ENCODE results near the gene CBLIF. TPM values are rescaled to one million over a fixed set of nuclear protein-coding genes. Genes with fewer than 3 reads are reported as not detected.

CBLIF gene
- total RNA-seq, 1 donor from 2014 or later, result not detected

DNA sequence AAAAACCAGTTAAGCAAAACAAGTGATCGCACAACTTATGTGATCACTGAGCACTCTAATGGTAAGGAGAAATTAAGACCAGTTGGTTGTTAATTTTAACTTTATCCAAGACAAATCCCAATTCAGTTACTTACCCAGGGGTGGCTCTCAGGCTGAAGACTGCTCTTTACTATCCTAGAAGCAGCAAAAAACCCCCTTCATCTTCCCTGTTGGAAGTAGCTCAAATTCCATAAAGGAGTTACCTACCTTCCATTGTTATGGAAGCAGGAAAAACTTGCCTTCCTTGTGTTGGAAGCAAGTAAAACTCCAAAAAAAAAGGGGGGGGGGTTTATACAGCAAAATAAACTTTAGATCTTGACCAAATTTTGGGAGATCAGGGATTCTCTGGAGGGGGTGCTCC, 29.5 kb downstream of the CBLIF start:
- no peak overlapping the region for H3K27ac ChIP-seq
- H3K36me3 ChIP-seq, result no peaks in the 10 kb centered on the region
- no peaks in the 10 kb centered on the region for H3K27me3 ChIP-seq
- DNase-seq (ENCODE audit: extremely low spot score in 2 of 2), result no peak
- H3K4me3 ChIP-seq, result no peak overlapping the region
- intact Hi-C loops (cut with DNase I), result no loop called here
- H3K9me3 ChIP-seq, result no peaks in the 10 kb centered on the region
- no peak for TF ChIP-seq POLR2AphosphoS5 (IDR thresholded peaks at IDR 0.05; ENCODE audit: insufficient read depth in 1 of 2, low read depth in 1 of 2)
- no peak for TF ChIP-seq POLR2A (IDR thresholded peaks at IDR 0.05)
- TF ChIP-seq, protein P1, sequence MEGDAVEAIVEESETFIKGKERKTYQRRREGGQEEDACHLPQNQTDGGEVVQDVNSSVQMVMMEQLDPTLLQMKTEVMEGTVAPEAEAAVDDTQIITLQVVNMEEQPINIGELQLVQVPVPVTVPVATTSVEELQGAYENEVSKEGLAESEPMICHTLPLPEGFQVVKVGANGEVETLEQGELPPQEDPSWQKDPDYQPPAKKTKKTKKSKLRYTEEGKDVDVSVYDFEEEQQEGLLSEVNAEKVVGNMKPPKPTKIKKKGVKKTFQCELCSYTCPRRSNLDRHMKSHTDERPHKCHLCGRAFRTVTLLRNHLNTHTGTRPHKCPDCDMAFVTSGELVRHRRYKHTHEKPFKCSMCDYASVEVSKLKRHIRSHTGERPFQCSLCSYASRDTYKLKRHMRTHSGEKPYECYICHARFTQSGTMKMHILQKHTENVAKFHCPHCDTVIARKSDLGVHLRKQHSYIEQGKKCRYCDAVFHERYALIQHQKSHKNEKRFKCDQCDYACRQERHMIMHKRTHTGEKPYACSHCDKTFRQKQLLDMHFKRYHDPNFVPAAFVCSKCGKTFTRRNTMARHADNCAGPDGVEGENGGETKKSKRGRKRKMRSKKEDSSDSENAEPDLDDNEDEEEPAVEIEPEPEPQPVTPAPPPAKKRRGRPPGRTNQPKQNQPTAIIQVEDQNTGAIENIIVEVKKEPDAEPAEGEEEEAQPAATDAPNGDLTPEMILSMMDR (IDR thresholded peaks at IDR 0.05), result no peak
- H3K4me1 ChIP-seq, result peaks cover 4% of the 10 kb centered on the region

DNA sequence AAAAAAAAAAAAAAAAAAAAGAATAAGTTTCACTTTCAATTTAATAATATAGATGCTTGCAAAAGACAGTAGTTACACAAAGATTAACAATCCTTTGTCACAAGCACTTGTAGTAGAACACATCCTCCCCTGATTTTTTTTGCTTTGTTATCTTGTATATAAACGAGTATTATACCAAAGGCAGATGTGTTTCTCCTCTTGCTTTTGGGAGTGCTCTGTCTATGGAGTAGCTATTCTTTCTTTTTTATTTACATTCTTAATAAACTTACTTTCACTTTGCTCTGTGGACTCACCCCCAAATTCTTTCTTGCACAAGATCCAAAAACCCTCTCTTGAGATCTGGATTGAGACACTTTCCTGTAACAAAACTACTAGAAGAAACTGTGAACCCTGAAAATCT, 31.3 kb downstream of the CBLIF start:
- no peak for TF ChIP-seq POLR2AphosphoS5 (IDR thresholded peaks at IDR 0.05; ENCODE audit: insufficient read depth in 1 of 2, low read depth in 1 of 2)
- TF ChIP-seq, protein P1 (IDR thresholded peaks at IDR 0.05), result no peak
- no peak for TF ChIP-seq POLR2A (IDR thresholded peaks at IDR 0.05)

DNA sequence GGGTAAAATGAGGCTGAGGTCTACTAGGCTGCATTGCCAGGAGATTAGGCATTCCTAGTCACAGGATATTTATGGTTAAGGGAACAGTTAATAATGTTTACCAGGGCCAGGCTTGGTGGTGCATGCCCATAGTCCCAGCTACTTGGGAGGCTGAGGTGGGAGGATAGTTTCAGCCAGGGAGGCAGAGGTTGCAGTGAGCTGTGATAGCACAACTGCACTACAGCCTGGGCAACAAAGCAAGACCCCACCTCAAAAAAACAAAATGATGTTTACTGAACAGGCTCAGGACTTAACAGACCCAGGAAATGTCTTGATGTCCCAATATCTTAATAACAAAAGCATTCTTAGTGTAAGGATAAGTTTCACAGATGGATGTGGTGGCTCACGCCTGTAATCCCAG, 31.9 kb downstream of the CBLIF start:
- no peak overlapping the region for H3K27ac ChIP-seq
- no peak for TF ChIP-seq POLR2AphosphoS5 (IDR thresholded peaks at IDR 0.05; ENCODE audit: insufficient read depth in 1 of 2, low read depth in 1 of 2)
- TF ChIP-seq POLR2A (IDR thresholded peaks at IDR 0.05), result no peak
- TF ChIP-seq, protein P1 (IDR thresholded peaks at IDR 0.05), result no peak
- H3K27me3 ChIP-seq, result no peaks in the 10 kb centered on the region
- H3K36me3 ChIP-seq, result no peaks in the 10 kb centered on the region
- DNase-seq (ENCODE audit: extremely low spot score in 2 of 2), result no peak
- H3K4me3 ChIP-seq, result no peak overlapping the region
- intact Hi-C loops (cut with DNase I), result no loop called here
- H3K4me1 ChIP-seq, result peaks cover 12% of the 10 kb centered on the region
- no peaks in the 10 kb centered on the region for H3K9me3 ChIP-seq

More for the DNA sequence above, 31.3 kb downstream of the CBLIF start:
- no peak for DNase-seq (ENCODE audit: extremely low spot score in 2 of 2)
- no peaks in the 10 kb centered on the region for H3K36me3 ChIP-seq
- intact Hi-C loops (cut with DNase I), result no loop called here
- no peaks in the 10 kb centered on the region for H3K27me3 ChIP-seq
- H3K27ac ChIP-seq, result no peak overlapping the region
- no peaks in the 10 kb centered on the region for H3K9me3 ChIP-seq
- H3K4me1 ChIP-seq, result peaks cover 12% of the 10 kb centered on the region
- no peak overlapping the region for H3K4me3 ChIP-seq

DNA sequence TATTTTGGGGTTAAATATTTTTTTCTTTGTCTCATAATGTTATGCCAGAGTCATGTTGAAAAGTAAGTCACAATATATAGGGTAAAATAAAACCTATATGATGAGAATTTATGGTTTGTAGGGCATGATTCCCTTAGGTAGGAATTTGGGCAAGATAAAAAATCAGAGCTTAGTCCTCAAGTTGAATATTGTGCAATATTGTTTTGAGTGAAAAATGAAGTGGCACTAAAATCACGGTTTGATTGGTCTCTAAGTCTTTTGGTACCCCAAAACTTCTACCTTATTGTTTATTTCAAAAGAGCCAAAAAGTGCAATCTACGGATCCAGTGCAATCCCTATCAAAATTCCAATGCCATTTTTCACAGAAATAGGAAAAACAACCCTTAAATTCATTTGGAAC, 33.1 kb downstream of the CBLIF start:
- TF ChIP-seq POLR2AphosphoS5 (IDR thresholded peaks at IDR 0.05; ENCODE audit: insufficient read depth in 1 of 2, low read depth in 1 of 2) (no peak), POLR2A (IDR thresholded peaks at IDR 0.05) (no peak)
- TF ChIP-seq, protein P1 (IDR thresholded peaks at IDR 0.05), result no peak
- no peak overlapping the region for H3K4me3 ChIP-seq
- H3K36me3 ChIP-seq, result peaks cover 0 to under 1% of the 10 kb centered on the region in 2 donors
- no peak for DNase-seq (ENCODE audit: extremely low spot score in 2 of 2)
- no peak overlapping the region for H3K27ac ChIP-seq
- H3K4me1 ChIP-seq, result peaks cover 12% of the 10 kb centered on the region
- intact Hi-C loops (cut with DNase I), result no loop called here
- H3K27me3 ChIP-seq, result no peaks in the 10 kb centered on the region
- H3K9me3 ChIP-seq, result no peaks in the 10 kb centered on the region

DNA sequence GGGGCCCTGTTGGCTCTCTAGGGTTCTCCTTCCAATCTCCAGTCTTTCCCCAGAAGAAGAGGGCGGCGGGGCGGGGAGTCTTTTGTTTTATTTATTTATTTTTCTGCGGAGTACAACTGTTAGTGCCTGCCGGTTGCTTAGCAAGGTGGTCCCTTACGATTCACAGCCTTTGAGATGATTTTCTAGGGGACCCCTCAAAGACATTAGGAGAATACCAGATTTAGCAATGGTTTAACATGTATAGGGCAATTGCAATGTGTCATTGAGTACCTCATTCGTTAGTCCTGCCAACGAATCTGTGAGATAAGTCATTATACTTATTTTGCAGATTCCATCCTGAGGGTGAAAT, 34.4 kb downstream of the CBLIF start:
- peaks cover 12% of the 10 kb centered on the region for H3K4me1 ChIP-seq
- H3K27me3 ChIP-seq, result no peaks in the 10 kb centered on the region
- H3K9me3 ChIP-seq, result no peaks in the 10 kb centered on the region
- intact Hi-C loops (cut with DNase I), result no loop called here
- H3K36me3 ChIP-seq, result peaks cover 0 to 13% of the 10 kb centered on the region in 2 donors
- no peak for DNase-seq (ENCODE audit: extremely low spot score in 2 of 2)
- TF ChIP-seq POLR2AphosphoS5 (IDR thresholded peaks at IDR 0.05; ENCODE audit: insufficient read depth in 1 of 2, low read depth in 1 of 2) (no peak), POLR2A (IDR thresholded peaks at IDR 0.05) (no peak)
- H3K27ac ChIP-seq, result peak overlapping the region; percentile 80
- peak overlapping the region; percentile 74 to 75 for H3K4me3 ChIP-seq
